Smooth muscle cell (in vitro differentiated cells): ENCODE data around the gene SERINC5. TPM values are rescaled to one million over a fixed set of nuclear protein-coding genes. Genes with fewer than 3 reads are reported as not detected.

Experiments used
- DNase-seq: peaks from one replicate; lab custom pipeline; 2025; ENCODE audit not compliant: unreplicated experiment; lab: John Stamatoyannopoulos, UW
- H2AFZ ChIP-seq: fragments of 200-600 bp; sonication (generic); 2 replicates; pipeline ENCODE4 v1.6.0; 2016; ENCODE audit warnings: antibody characterized with exemption, low read depth, mild to moderate bottlenecking
- H3F3A ChIP-seq: fragments of 200-600 bp; sonication (generic); 2 replicates; pipeline ENCODE4 v1.6.0; 2017; ENCODE audit warnings: antibody characterized with exemption, low read depth
- H3K27ac ChIP-seq: fragments of 200-600 bp; sonication (generic); 2 replicates; pipeline ENCODE4 v1.5.1; 2016; ENCODE audit warnings: low read depth, mild to moderate bottlenecking
- H3K27me3 ChIP-seq: fragments of 200-600 bp; sonication (generic); 2 replicates; pipeline ENCODE4 v1.6.1; 2016; ENCODE audit warnings: low read depth, mild to moderate bottlenecking
- H3K36me3 ChIP-seq: fragments of 200-600 bp; sonication (generic); 2 replicates; pipeline ENCODE4 v1.5.1; 2016; ENCODE audit warnings: low read depth
- H3K4me1 ChIP-seq: fragments of 200-600 bp; sonication (generic); 2 replicates; pipeline ENCODE4 v1.5.1; 2016; ENCODE audit warnings: low read depth
- H3K4me2 ChIP-seq: fragments of 200-600 bp; sonication (generic); 2 replicates; pipeline ENCODE4 v1.6.0; 2016; ENCODE audit warnings: mild to moderate bottlenecking
- H3K4me3 ChIP-seq: fragments of 200-600 bp; sonication (generic); 2 replicates; pipeline ENCODE4 v1.5.1; 2016; ENCODE audit warnings: mild to moderate bottlenecking
- H3K79me2 ChIP-seq: fragments of 200-600 bp; sonication (generic); 2 replicates; pipeline ENCODE4 v1.6.0; 2016; ENCODE audit warnings: low read depth, mild to moderate bottlenecking
- H3K9ac ChIP-seq: fragments of 200-600 bp; sonication (generic); 2 replicates; pipeline ENCODE4 v1.6.0; 2016; ENCODE audit warnings: low read depth
- H3K9me3 ChIP-seq: fragments of 200-600 bp; sonication (generic); replicated peaks from 2 replicates; pipeline ENCODE4 v1.5.1; 2016; ENCODE audit warnings: low read depth
- H4K20me1 ChIP-seq: fragments of 200-600 bp; sonication (generic); 2 replicates; pipeline ENCODE4 v1.6.0; 2016; ENCODE audit warnings: low read depth
- CTCF ChIP-seq: fragments of 200-600 bp; sonication (generic); IDR thresholded peaks from 2 replicates; pipeline ENCODE4 v1.5.1; 2017; ENCODE audit warnings: borderline replicate concordance, mild to moderate bottlenecking, antibody characterized with exemption; ENCODE audit not compliant: insufficient read depth, poor library complexity, severe bottlenecking
- WGBS: methylation state at CpG from one replicate; pipeline ENCODE4 v1.1.7; 2016; ENCODE audit warnings: low lambda C conversion rate; 5-methylcytosine and 5-hydroxymethylcytosine counted together
- polyA plus RNA-seq: library from polyadenylated mRNA; unstranded; fragments of >200 nt; fragmentation: Nextera tagmentation; extraction: Ambion mirVana; gene quantifications from 2 replicates; pipeline ENCODE4 v1.2.1, GENCODE V29; 2016
- total RNA-seq: library from RNA; depleted of rRNA; stranded (reverse); fragments of >200 nt; gene quantifications from 2 replicates; pipeline ENCODE4 v1.2.3, GENCODE V29; 2014

SERINC5 gene
- total and polyA plus RNA-seq, 2 experiments from 2014 or later: 4.5 to 37.0 TPM

- no peak overlapping the region for H3K4me3 ChIP-seq
- H3K36me3 ChIP-seq: peaks cover 6% of the 10 kb centered on the region
- peaks cover 76% of the 10 kb centered on the region for H3K79me2 ChIP-seq
- no peak for DNase-seq
- H3F3A ChIP-seq: peaks cover 27% of the 10 kb centered on the region
- peaks cover 32% of the 10 kb centered on the region for H4K20me1 ChIP-seq
- no peak overlapping the region for H3K9ac ChIP-seq
- no peak for TF ChIP-seq CTCF
- H3K4me2 ChIP-seq: no peak overlapping the region
- WGBS: 96% methylated on average over 3 of the region's 3 CpGs
- no peak overlapping the region for H2AFZ ChIP-seq
- peaks cover 46% of the 10 kb centered on the region for H3K4me1 ChIP-seq
- no peak overlapping the region for H3K27ac ChIP-seq
- H3K9me3 ChIP-seq: peaks cover 6% of the 10 kb centered on the region
- H3K27me3 ChIP-seq: no peaks in the 10 kb centered on the region
Observed at GRCh38 chr5:80242849-80243248, 13.0 kb downstream of the SERINC5 start.

- H3F3A ChIP-seq: peaks cover 12% of the 10 kb centered on the region
- H3K27me3 ChIP-seq: no peaks in the 10 kb centered on the region
- H3K27ac ChIP-seq: peak overlapping the region; percentile 25
- TF ChIP-seq CTCF: no peak
- no peak overlapping the region for H3K4me3 ChIP-seq
- peaks cover 6% of the 10 kb centered on the region for H3K9me3 ChIP-seq
- 82% methylated on average over 8 of the region's 8 CpGs for WGBS
- H3K4me1 ChIP-seq: peaks cover 24% of the 10 kb centered on the region
- DNase-seq: no peak
- peaks cover 6% of the 10 kb centered on the region for H3K36me3 ChIP-seq
- H3K4me2 ChIP-seq: peak overlapping the region; percentile 60
- H3K9ac ChIP-seq: no peak overlapping the region
- H4K20me1 ChIP-seq: peaks cover 38% of the 10 kb centered on the region
- H2AFZ ChIP-seq: no peak overlapping the region
- peaks cover 98% of the 10 kb centered on the region for H3K79me2 ChIP-seq
Observed at GRCh38 chr5:80240368-80240986, 15.4 kb downstream of the SERINC5 start.

GRCh38 chr5:80239680-80240367 is 16.0 kb downstream of the SERINC5 start:
- Histone ChIP-seq H3K79me2 (peaks cover 98% of the 10 kb centered on the region), H3K4me3 (no peak overlapping the region), H3K27ac (peak overlapping the region; percentile 44), H3K9ac (no peak overlapping the region), H3K27me3 (no peaks in the 10 kb centered on the region), H4K20me1 (peaks cover 38% of the 10 kb centered on the region), H3K4me1 (peaks cover 18% of the 10 kb centered on the region), H3K4me2 (peak overlapping the region; percentile 60), H3K36me3 (peaks cover 6% of the 10 kb centered on the region), H3F3A (peaks cover 6% of the 10 kb centered on the region), H2AFZ (no peak overlapping the region), H3K9me3 (peaks cover 6% of the 10 kb centered on the region)
- DNase-seq: no peak
- no peak for TF ChIP-seq CTCF
- 51% methylated on average over 4 of the region's 4 CpGs for WGBS
